H1 (cell line): ENCODE results near the gene MIF4GD. TPM values are rescaled to one million over a fixed set of nuclear protein-coding genes. Genes with fewer than 3 reads are reported as not detected.

Experiments
- CTCF ChIA-PET: fragments of 300-600 bp; sonication (Branson Sonifier 250); formaldehyde crosslinking; loops from one replicate; lab custom pipeline; 2021; ENCODE audit not compliant: partially characterized antibody; lab: Charles Lee
- POLR2A ChIA-PET: fragments of 300-600 bp; sonication (Branson Sonifier 250); formaldehyde crosslinking; loops from one replicate; lab custom pipeline; 2021; ENCODE audit warnings: inconsistent platforms; ENCODE audit not compliant: partially characterized antibody; lab: Charles Lee
- DNase-seq, 2 experiments: peaks; one replicate each; pipeline versions ENCODE4 v3.0.0 to v3.0.0-alpha.2; 2010 to 2022; ENCODE audit warnings: low spot score in 2 of 2, low read depth in 1 of 2, mixed read lengths in 1 of 2
- FAIRE-seq: peaks from 2 replicates; lab custom pipeline; 2011; peaks lifted over from hg19 to GRCh38; lab: Jason Lieb, UNC
- H2AFZ ChIP-seq: 2 replicates; pipeline ENCODE4 v1.8.1; 2012; ENCODE audit warnings: low read length, inconsistent platforms
- H2AK5ac ChIP-seq: 2 replicates; pipeline ENCODE4 v1.6.1; 2013; ENCODE audit warnings: low read depth, low read length
- H2BK120ac ChIP-seq: replicated peaks from 2 replicates; pipeline ENCODE3; 2013; ENCODE audit warnings: low read depth, low read length, inconsistent platforms
- H2BK12ac ChIP-seq: 2 replicates; pipeline ENCODE4 v1.6.1; 2013; ENCODE audit warnings: low read depth, low read length
- H2BK15ac ChIP-seq: 2 replicates; pipeline ENCODE4 v1.6.1; 2013; ENCODE audit warnings: low read length
- H2BK20ac ChIP-seq: 2 replicates; pipeline ENCODE4 v1.6.1; 2013; ENCODE audit warnings: low read length
- H2BK5ac ChIP-seq: 2 replicates; pipeline ENCODE4 v1.6.1; 2013; ENCODE audit warnings: low read depth, low read length
- H3K14ac ChIP-seq: 2 replicates; pipeline ENCODE4 v1.6.1; 2013; ENCODE audit warnings: inconsistent platforms; ENCODE audit not compliant: insufficient read length
- H3K18ac ChIP-seq: 2 replicates; pipeline ENCODE4 v1.6.1; 2013; ENCODE audit warnings: low read length; ENCODE audit errors: extremely low read depth
- H3K23ac ChIP-seq: 2 replicates; pipeline ENCODE4 v1.6.1; 2013; ENCODE audit warnings: inconsistent platforms; ENCODE audit not compliant: insufficient read length
- H3K23me2 ChIP-seq: 2 replicates; pipeline ENCODE4 v1.6.1; 2013; ENCODE audit warnings: low read depth, low read length
- H3K27ac ChIP-seq: 2 replicates; pipeline ENCODE4 v1.6.1; 2011; ENCODE audit warnings: low read depth, low read length, inconsistent platforms
- H3K27me3 ChIP-seq, 4 experiments: replicated peaks in 1 of 4; 1 replicate in 1 of 4; 2 replicates in 3 of 4; pipeline versions ENCODE4 v1.6.1 to v1.8.1; 2011 to 2013; ENCODE audit warnings: low read length in 3 of 4, mild to moderate bottlenecking in 3 of 4, inconsistent platforms in 2 of 4, mixed read lengths in 2 of 4, moderate library complexity in 1 of 4; ENCODE audit not compliant: control insufficient read depth in 3 of 4, insufficient read depth in 3 of 4; ENCODE audit errors: extremely low read depth in 1 of 4
- H3K36me3 ChIP-seq, 4 experiments: 2 replicates each; pipeline versions ENCODE4 v1.6.1 to v1.8.1; 2011 to 2013; ENCODE audit warnings: mild to moderate bottlenecking in 4 of 4, low read length in 3 of 4, moderate library complexity in 2 of 4, control low read depth in 1 of 4, inconsistent platforms in 1 of 4; ENCODE audit not compliant: insufficient read depth in 4 of 4, control insufficient read depth in 2 of 4
- H3K4ac ChIP-seq: replicated peaks from 2 replicates; pipeline ENCODE3; 2013; ENCODE audit warnings: low read length, low read depth, mixed read lengths, inconsistent platforms; ENCODE audit not compliant: insufficient read length
- H3K4me1 ChIP-seq, 4 experiments: replicated peaks in 1 of 4; 1 replicate in 1 of 4; 2 replicates in 3 of 4; pipeline versions ENCODE4 v1.6.1 to v1.8.1; 2011 to 2013; ENCODE audit warnings: low read length in 3 of 4, inconsistent platforms in 2 of 4, mixed read lengths in 1 of 4; ENCODE audit not compliant: insufficient read depth in 4 of 4, control insufficient read depth in 3 of 4
- H3K4me2 ChIP-seq, 2 experiments: 2 replicates each; pipeline versions ENCODE4 v1.6.1 to v1.8.1; 2011 to 2013; ENCODE audit warnings: low read depth in 2 of 2, low read length in 2 of 2, control low read depth in 1 of 2, inconsistent platforms in 1 of 2, mild to moderate bottlenecking in 1 of 2; ENCODE audit not compliant: insufficient read depth in 1 of 2
- H3K4me3 ChIP-seq, 4 experiments: fragments of 200-600, 300-600 bp in 1 of 4; sonication (generic), shearing (Covaris generic), sonication (Bioruptor Twin) in 1 of 4; 2 replicates each; pipeline versions ENCODE4 v1.5.1 to v1.8.1; 2011 to 2016; ENCODE audit warnings: low read length in 4 of 4, low read depth in 3 of 4, control low read depth in 2 of 4, inconsistent platforms in 2 of 4, mild to moderate bottlenecking in 2 of 4, mixed read lengths in 1 of 4, moderate library complexity in 1 of 4; ENCODE audit not compliant: insufficient read depth in 2 of 4; ENCODE audit errors: extremely low read depth in 1 of 4
- H3K56ac ChIP-seq: replicated peaks from 2 replicates; pipeline ENCODE3; 2013; ENCODE audit warnings: low read depth, mild to moderate bottlenecking, mixed read lengths, low read length, inconsistent platforms; ENCODE audit not compliant: insufficient read length
- H3K79me1 ChIP-seq: 2 replicates; pipeline ENCODE4 v1.6.1; 2013; ENCODE audit warnings: low read depth, low read length, control low read depth
- H3K79me2 ChIP-seq, 2 experiments: 2 replicates each; pipeline versions ENCODE4 v1.6.1 to v1.8.1; 2012 to 2013; ENCODE audit warnings: low read length in 2 of 2, mild to moderate bottlenecking in 2 of 2, inconsistent platforms in 1 of 2; ENCODE audit not compliant: insufficient read depth in 2 of 2, control insufficient read depth in 1 of 2
- H3K9ac ChIP-seq, 4 experiments: replicated peaks in 1 of 4; 1 replicate in 1 of 4; 2 replicates in 3 of 4; pipeline versions ENCODE4 v1.6.1 to v1.8.1; 2011 to 2013; ENCODE audit warnings: low read depth in 3 of 4, low read length in 3 of 4, control low read depth in 2 of 4, mild to moderate bottlenecking in 2 of 4, moderate library complexity in 2 of 4, inconsistent platforms in 1 of 4; ENCODE audit errors: extremely low read depth in 1 of 4
- H3K9me3 ChIP-seq, 2 experiments: 2 replicates each; pipeline versions ENCODE4 v1.6.1 to v1.8.1; 2012 to 2013; ENCODE audit warnings: mild to moderate bottlenecking in 2 of 2, moderate library complexity in 2 of 2, control low read depth in 1 of 2, inconsistent platforms in 1 of 2, low read depth in 1 of 2, low read length in 1 of 2, mixed read lengths in 1 of 2; ENCODE audit not compliant: insufficient read depth in 2 of 2
- H4K20me1 ChIP-seq, 2 experiments: replicated peaks in 1 of 2; 2 replicates each; pipeline versions ENCODE3 to v1.8.1; 2011 to 2013; ENCODE audit warnings: inconsistent platforms in 2 of 2, low read length in 2 of 2, mild to moderate bottlenecking in 1 of 2; ENCODE audit not compliant: insufficient read depth in 2 of 2, control insufficient read depth in 1 of 2
- H4K5ac ChIP-seq: 2 replicates; pipeline ENCODE4 v1.6.1; 2013; ENCODE audit warnings: low read length, low read depth, mixed read lengths, inconsistent platforms; ENCODE audit not compliant: insufficient read length
- H4K8ac ChIP-seq: 2 replicates; pipeline ENCODE4 v1.8.0; 2013; ENCODE audit warnings: mild to moderate bottlenecking, moderate library complexity, low read length, inconsistent platforms; ENCODE audit not compliant: insufficient read depth; ENCODE audit errors: extremely low read depth
- H4K91ac ChIP-seq: replicated peaks from 2 replicates; pipeline ENCODE3; 2013; ENCODE audit warnings: low read length, mixed read lengths, inconsistent platforms; ENCODE audit not compliant: insufficient read length
- CBX8 ChIP-seq: fragments of 300-800, 300-1000 bp; sonication (generic); IDR thresholded peaks from 2 replicates; pipeline ENCODE4 v1.7.1; 2016; ENCODE audit warnings: low read depth, low read length, borderline replicate concordance
- SIN3A ChIP-seq, 2 experiments: IDR thresholded peaks in 1 of 2; conservative IDR thresholded peaks in 1 of 2; 2 replicates each; pipeline ENCODE4 v1.6.1; 2011 to 2012; ENCODE audit warnings: low read length in 2 of 2, improper control_type of control experiment in 1 of 2, low read depth in 1 of 2, mild to moderate bottlenecking in 1 of 2
- SIRT6 ChIP-seq: IDR thresholded peaks from one replicate; pipeline ENCODE4 v1.7.1; 2012; ENCODE audit warnings: low read length, inconsistent platforms
- SRF ChIP-seq: IDR thresholded peaks from 2 replicates; pipeline ENCODE4 v1.6.1; 2011; ENCODE audit warnings: mild to moderate bottlenecking, low read depth, low read length, moderate library complexity
- WGBS, 2 experiments: shearing (Covaris generic) in 1 of 2; methylation state at CpG; one replicate each; pipeline versions ENCODE4 v1.1.6 to v1.1.7; 2013 to 2015; ENCODE audit warnings: low lambda C conversion rate in 2 of 2, mixed read lengths in 2 of 2, inconsistent platforms in 1 of 2, low coverage in 1 of 2, missing lambda C conversion rate in 1 of 2; ENCODE audit not compliant: insufficient replicate concordance in 2 of 2, insufficient coverage in 1 of 2, insufficient read length in 1 of 2; ENCODE audit errors: extremely low coverage in 1 of 2, missing lambda C conversion rate in 1 of 2; 5-methylcytosine and 5-hydroxymethylcytosine counted together
- polyA plus RNA-seq, 7 experiments: library from polyadenylated mRNA; depleted of rRNA in 3 of 7; stranded (reverse) in 5 of 7; unstranded in 2 of 7; fragments of >200 nt in 5 of 7; fragments of 200-250 nt in 2 of 7; gene quantifications; 1 replicate in 5 of 7; 2 replicates in 1 of 7; 4 replicates in 1 of 7; pipeline versions ENCODE4 v1.2.1 to v1.2.3, GENCODE V29; 2011 to 2013; ENCODE audit warnings: missing spikeins in 2 of 7, mixed read lengths in 2 of 7
- total RNA-seq: library from RNA; stranded (reverse); fragmentation: NEBNext Ultra II Directional; extraction: Animal tissue kit (Norgen Biotek cat#: 25700); gene quantifications from 2 replicates; pipeline ENCODE4 v1.2.1, GENCODE V29; 2021
- TF ChIP-seq, protein P1 (sequence below): IDR thresholded peaks from 2 replicates; pipeline ENCODE4 v1.6.1; 2012; ENCODE audit warnings: low read length, inconsistent platforms

Gene MIF4GD
- total and polyA plus RNA-seq, 2 of the 8 experiments (the other 6 are each of a cell fraction or from before 2014, with no cell fraction given) = 16.1 to 51.1 TPM

DNA sequence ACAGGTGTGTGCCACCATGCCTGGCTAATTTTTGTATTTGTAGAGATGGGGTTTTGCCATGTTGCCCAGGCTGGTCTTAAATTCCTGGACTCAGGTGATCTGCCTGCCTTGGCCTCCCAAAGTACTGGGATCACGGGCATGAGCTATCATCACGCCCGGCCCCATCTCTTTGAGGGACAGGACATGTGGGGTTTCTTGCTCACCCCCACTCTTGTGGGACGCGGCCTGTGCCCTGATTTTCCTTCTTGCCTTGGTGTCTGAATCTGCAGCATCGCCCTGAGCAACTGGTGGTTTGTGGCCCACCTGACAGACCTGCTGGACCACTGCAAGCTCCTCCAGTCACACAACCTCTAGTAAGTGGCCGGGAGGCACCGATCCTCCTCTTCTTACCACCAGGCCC, 40.0 kb downstream of the MIF4GD start:
- no peak overlapping the region for H3K4ac ChIP-seq
- no peak overlapping the region for H4K91ac ChIP-seq
- no peak overlapping the region for H2BK15ac ChIP-seq
- WGBS, 2 experiments = 92% methylated on average over 8 of the region's 8 CpGs; no CpG with 5 or more reads in 1 of the 2 experiments
- H3K23me2 ChIP-seq = no peaks in the 10 kb centered on the region
- ChIA-PET CTCF (interaction anchor here (1.0 to 6.9 kb wide), 5 partner anchors 9 to 403 kb away, joined by 3 to 84 read pairs (median 4); partner anchors contain the start of genes MIF4GD and SMIM5), POLR2A (interaction anchor here (1.0 to 2.5 kb wide), 7 partner anchors 9 to 268 kb away, joined by 3 to 8 read pairs (median 5); partner anchors contain the start of genes GGA3 and MIF4GD)
- no peak overlapping the region; the same call in 1 of the 2 replicates for H2BK5ac ChIP-seq
- no peak overlapping the region for H2AK5ac ChIP-seq
- H2BK12ac ChIP-seq = no peak overlapping the region
- no peaks in the 10 kb centered on the region for H3K27me3 ChIP-seq
- H3K79me1 ChIP-seq = no peaks in the 10 kb centered on the region
- no peak for DNase-seq
- peaks cover 23 to 76% (median 65%) of the 10 kb centered on the region in 4 experiments for H3K36me3 ChIP-seq
- TF ChIP-seq CBX8 (no peak), SIN3A (conservative IDR thresholded peaks at IDR 0.05 in 1 of 2, IDR thresholded peaks at IDR 0.05 in 1 of 2; ENCODE audit: low read depth in 1 of 2, low read length in 2 of 2) (no peak), SIRT6 (no peak), SRF (no peak)
- TF ChIP-seq, protein P1, sequence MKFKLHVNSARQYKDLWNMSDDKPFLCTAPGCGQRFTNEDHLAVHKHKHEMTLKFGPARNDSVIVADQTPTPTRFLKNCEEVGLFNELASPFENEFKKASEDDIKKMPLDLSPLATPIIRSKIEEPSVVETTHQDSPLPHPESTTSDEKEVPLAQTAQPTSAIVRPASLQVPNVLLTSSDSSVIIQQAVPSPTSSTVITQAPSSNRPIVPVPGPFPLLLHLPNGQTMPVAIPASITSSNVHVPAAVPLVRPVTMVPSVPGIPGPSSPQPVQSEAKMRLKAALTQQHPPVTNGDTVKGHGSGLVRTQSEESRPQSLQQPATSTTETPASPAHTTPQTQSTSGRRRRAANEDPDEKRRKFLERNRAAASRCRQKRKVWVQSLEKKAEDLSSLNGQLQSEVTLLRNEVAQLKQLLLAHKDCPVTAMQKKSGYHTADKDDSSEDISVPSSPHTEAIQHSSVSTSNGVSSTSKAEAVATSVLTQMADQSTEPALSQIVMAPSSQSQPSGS = no peak
- H3K27ac ChIP-seq = no peak overlapping the region
- H4K8ac ChIP-seq = no peak overlapping the region
- no peak overlapping the region for H3K9ac ChIP-seq
- H3K14ac ChIP-seq = no peak overlapping the region
- no peak overlapping the region for H3K4me2 ChIP-seq
- H3K4me3 ChIP-seq = no peak overlapping the region
- no peak for FAIRE-seq
- H3K79me2 ChIP-seq = no peaks in the 10 kb centered on the region
- no peaks in the 10 kb centered on the region for H3K4me1 ChIP-seq
- no peak overlapping the region for H2BK20ac ChIP-seq
- no peak overlapping the region for H2BK120ac ChIP-seq
- H4K20me1 ChIP-seq = peaks cover 0 to 7% of the 10 kb centered on the region in 2 experiments
- no peaks in the 10 kb centered on the region for H3K9me3 ChIP-seq
- H4K5ac ChIP-seq = no peak overlapping the region
- H3K23ac ChIP-seq = no peak overlapping the region
- H3K56ac ChIP-seq = no peak overlapping the region
- no peak overlapping the region for H2AFZ ChIP-seq
- no peak overlapping the region for H3K18ac ChIP-seq
